Measurements from ENCODE around the gene DAB2IP. TPM values are rescaled to one million over a fixed set of nuclear protein-coding genes. Genes with fewer than 3 reads are reported as not detected.
A peak's percentile ranks its signal among the peaks of the same experiment; 100 is the strongest.

The DAB2IP gene
- total RNA-seq, 1 donor from 2014 or later, result 12.8 TPM

DNA sequence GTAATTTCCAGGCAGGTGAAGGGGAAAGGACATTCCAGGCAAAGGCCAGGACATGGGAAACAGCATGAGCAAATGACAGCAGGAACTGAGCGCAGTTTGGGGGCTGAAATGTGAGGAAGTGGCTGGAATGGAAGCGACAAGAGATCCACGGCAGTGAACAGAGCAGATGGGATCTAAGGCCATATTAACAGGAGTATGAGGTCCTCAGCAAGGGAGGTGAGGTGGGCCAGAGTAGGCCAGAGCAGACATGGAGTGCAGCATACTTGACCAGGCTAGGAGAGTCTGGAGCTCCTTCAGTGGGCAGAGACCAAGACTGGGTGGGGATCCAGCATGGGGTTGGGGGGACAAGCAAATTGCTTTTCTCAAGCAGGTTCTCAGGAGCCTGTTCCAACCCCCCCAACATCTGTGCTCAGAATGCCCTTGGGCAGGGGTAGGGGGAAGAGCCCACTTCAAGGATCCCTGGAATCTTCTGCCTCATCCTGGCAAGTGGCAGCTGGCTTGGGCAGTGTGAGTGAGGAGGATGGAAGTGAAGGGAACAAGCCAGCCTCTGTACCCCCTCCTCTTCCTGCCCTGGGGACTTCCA is 34.5 kb downstream of the DAB2IP start:
- no peak for DNase-seq

DNA sequence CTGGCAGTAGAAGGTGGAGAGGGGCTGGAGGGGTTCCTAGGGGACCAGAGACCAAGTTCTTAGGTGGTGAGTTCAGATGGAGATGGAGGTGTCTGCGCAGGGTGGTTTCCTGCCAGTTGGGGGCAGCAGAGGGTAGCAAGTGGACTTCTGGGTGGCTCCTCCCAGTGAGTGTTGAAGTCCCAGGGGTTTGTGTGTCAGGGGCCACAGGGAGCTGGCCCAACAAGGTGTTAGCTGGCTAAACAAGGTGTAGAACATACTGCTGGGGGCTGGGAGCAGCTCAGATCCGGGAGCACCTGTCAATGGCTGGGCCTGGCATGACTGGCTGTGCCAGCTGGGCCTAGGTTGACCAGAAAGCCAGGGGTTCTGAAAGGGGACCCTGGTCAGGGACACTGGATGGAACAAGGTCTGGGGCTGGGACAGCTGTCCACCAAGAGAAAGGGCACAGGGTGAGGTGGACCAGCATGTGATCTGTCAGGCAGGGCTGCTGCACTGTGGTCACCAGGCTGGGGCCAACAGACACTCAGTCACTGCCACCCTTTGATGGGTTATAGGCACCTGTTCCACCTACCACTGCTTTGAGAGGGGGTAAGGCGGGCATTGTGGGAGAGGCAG is 35.6 kb downstream of the DAB2IP start:
- no peak for DNase-seq

DNA sequence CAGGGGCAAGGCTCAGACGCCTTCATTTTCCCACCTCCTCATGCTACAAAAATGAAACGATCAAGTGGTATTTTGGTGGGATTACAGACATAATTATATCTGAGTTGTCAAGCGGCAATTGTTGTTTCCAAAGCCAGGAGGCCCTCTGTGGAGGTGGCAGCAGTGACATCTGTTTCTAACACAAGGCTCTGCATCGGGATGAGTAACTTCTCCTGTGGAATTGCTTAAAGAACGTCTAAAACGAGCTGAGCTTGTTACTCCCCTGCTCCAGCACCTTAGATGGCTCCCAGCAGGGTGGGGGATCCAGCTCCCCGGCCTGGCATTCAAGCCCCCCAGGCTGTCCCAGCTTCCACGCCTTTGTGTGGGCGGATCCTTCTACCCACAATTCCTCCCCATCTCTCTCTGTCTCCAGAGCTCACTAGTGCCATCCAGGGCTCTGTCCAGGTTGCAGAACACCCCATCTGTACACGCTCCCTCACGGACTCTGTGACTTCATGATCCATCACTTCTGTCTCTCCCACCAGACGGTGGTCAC is 36.8 kb downstream of the DAB2IP start:
- DNase-seq, result no peak

DNA sequence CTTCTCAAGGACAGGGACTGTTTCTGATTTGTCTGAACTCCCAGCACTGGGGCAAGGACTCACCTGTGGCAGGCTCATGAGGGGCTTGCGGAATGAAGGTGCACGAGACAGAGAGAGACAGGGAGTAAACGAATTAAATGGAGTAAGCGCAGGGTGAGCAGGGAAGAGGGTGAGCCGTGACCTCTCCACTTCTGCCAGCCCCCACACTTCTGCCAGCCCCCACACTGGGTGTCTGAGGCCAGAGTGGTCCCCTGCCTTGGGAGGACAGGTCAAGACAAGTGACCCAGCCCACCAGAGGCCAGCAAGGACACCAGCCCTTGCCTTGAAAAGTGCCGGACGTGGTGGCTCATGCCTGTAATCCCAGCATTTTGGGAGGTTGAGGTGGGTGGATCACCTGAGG is 37.2 kb downstream of the DAB2IP start:
- no peak for DNase-seq

DNA sequence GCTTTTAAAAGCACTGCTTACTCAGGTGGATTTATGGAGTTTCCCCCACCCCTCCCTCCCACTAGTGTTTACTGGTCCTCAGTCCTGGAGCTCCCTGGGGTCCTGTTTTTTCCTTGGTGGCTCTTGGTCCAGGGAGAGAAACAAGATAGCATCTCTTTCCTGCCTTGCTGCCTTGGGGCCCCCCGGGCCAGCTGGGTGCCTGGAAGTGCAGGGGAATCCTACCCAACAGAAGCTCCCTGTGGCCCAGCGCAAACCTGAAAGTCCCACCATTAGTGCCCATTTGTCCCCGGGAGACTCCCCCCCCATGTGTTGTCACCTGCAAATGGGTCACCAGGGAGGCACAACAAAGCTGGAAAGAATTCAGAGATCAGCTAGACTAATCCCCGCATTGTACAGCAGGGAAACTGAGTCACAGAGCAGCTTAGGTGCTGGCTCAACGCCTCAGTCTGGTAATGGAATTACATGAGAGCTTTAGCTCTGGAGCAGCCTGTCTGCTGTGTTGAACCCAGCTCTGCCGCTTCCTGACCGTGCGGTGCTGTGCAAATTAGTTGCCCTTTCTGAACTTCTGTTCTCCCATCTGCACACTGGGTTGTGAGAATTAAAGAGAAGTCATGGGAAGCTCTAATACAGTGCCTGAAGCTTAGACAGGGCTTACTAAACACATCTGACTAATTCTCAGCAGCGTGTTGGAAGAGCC is 38.2 kb downstream of the DAB2IP start:
- DNase-seq, result no peak

DNA sequence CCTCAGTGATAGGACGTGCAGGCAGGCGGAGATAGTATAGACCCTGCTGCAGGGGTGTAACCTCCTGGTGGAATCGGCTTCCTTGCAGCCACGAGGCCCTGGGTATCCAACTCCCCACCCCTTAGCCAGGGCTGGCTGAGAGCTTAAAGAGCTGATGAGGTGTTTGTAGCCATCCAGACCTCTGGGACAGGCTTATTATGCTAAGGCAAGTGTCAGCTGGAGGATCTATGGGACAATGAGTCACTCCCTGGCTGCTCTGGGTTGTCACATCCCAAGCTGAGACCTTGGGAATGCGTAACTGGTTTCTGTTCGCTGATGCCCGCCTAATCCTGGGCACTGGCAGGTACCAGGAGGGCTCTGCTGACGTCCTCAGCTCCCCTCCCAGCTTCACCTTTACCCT is 38.9 kb downstream of the DAB2IP start:
- no peak for DNase-seq

DNA sequence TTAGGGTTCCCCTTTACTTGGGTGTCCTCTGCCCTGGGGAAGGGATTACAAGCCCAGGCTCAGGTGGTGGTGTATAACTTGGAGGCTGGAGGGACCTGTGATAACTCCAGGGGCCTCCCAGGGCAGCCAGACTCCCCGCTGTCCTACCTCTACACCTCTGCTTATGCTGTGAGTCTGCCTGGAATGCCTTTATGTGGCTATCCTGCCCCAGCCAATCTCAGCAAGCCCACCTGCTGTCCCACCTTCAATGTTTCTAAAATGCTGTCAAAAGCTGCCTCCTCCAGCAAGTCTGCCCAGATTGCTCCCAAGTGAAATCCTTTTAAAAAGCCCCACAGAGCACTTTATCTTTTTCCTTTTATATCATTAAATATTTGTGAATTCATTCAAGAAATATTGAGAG is 39.3 kb downstream of the DAB2IP start:
- DNase-seq, result no peak

DNA sequence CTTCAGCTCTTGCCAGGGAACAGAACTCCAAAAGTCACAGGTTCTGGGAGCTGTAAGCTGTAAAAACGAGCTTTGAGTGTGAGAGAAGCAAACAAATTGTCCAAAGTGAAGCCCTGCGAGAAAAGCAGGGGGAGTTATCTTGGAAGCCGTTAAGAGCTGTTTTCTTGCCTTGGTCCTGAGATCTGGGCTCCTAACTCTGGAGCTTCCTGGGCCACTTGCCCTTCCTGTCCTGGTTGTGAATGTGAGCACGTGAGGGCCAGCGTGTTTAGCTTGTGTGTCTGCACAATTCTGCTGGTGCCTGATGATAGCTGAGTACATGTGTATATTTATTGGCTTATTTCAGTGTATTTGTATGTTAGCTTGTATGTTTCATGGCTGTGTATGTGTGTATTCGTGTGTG is 40.5 kb downstream of the DAB2IP start:
- no peak for DNase-seq

DNA sequence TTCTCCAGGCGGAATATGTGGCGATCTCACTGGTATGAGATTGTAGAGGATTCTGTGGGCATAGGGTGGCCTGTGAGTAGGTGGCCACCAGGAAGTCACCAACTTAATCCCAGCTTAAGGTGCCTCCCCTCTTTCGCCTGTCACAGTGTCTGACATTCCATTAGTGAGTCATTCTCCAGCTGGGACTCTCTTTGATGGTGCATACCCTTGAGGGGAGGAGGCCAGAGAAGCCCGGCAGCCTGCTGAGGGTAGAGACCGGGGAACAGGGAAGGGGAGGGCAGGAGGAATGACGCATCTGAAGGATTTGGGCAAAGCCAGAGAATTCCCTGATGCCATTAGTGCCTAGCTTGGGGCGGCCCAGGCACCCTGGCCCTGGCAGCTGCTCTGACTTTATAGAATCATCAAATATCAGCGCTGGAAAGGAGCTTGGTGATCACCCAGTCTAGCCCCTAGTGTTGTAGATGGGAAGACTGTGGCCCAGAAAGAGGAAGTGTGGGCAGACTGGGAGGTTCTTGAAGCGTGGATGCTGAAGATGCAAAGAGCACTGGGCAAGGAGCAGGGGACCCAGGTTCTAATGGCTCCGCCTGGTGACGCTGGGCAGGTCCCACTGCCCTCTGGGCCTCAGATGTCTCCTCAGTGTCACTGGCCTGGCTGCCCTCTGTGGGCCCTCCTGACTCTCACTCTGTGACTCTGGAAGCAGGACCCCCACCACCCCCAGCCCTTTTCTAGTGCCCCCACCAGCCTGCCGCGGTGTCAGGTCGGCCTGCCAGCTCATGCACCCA is 41.4 kb downstream of the DAB2IP start:
- no peak for DNase-seq

DNA sequence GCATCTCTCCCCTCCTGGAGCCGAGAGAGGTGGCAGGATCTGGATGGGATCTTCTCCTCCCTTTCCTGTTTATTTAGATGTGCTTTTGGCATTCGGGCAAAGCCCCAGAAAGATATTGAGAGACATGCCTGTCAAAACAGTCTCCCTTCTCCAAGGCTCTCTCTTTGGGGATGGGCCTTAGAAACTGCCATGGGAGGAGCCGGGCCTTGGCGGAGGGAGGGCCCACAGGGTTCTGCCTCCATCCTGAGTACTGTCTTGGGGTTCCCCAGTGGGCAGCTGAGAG is 41.9 kb downstream of the DAB2IP start:
- no peak for DNase-seq

DNA sequence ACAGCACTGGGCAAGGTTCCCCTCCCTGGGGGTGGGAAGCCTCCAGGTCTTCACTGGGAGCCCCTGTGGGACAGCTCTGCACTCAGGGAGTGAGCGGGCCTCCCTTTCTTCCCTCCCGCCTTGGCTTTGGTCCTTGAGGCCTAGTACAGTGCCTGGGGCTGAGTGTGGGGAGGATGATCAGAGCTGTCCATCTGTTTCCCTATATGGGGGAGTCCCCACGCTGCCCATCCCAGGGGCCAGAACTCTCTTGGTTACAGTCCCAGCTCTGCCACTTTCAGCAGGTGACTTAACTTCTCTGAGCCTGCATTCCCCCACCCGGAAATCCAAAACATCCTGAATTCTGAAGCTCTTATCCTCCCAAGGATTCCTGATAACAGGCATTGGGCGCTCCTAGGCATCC is 42.6 kb downstream of the DAB2IP start:
- DNase-seq, result no peak

DNA sequence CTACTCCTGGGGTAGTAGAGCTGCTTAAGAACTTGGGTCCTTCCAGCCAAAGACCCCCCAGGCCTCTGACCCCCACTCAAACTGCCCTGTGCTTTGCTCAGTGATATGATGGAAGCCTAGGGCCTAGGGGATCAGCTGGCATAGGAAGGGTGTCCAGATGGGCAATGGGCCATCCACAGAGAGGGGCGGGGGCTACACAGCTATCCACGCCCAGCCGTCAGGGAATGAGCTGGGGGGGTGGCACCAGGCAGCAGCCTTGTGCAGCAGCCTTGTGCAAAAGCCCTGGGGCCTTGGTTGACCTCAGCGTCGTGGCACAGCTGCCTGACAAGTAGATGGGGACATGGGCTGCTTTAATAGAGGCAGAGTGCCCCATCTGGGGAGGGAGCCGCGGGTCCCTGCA is 43.2 kb downstream of the DAB2IP start:
- no peak for DNase-seq

DNA sequence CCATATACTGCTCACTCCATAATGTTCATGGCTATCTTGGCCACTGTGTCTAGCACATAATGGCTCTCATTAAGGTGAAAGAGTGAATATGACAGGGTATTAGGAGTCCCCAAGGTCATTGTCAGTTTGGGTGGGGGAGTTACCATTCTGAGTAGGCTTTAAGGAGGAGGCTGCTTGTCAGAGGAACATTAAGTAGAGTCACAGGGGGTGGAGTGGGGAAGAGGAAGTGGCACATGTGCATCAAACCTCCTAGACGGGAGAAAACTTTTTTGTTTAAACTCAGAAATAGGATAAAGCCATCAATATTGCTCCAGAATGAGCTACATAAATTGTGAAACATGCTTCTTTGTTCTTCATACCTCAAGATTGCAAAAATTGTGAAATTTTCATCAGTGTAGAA is 45.5 kb downstream of the DAB2IP start:
- no peak for DNase-seq

DNA sequence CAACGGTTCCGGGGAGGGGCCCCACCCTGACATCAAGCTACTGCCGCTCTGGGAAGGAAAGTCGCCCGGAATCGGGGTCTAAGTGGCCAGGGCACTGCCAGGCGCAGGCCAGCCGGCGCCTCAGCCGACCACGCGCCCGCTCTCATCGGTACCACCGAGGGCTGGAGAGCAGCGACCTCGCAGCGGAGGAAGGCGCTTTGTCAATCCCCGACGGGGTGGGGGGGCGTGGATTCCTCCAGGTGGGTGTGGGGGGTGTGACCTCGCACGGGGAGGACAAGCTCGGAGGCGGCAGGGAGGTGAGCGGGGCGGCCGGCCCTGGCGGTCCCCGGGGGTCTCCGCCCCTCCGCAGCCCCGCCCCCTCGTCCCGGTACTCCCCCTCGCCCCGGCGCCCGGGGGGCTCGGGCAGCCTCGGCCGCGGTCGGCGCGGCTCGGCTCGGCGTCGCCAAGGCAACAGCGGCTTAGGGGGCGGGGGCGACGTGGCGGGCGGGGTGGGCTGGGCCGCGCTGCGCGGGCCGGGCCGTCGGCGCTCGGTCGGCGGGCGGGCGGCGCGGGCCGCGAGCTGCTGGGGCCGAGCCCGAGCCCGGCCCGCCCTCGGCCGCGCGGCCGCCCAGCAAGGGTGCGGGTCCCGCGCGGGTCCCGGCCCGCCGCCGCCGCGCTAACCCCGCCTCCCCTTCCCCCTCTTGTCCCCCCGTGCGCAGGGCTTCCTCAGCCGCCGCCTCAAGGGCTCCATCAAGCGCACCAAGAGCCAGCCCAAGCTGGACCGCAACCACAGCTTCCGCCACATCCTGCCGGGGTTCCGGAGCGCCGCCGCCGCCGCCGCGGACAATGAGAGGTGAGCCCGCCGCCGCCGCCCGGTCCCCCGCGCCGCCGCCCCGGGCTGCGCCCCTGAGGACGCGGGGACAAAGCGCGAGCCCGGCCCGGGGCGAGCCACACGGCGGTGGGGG is 47.5 kb downstream of the DAB2IP start:
- DNase-seq, result peak; percentile 42

DNA sequence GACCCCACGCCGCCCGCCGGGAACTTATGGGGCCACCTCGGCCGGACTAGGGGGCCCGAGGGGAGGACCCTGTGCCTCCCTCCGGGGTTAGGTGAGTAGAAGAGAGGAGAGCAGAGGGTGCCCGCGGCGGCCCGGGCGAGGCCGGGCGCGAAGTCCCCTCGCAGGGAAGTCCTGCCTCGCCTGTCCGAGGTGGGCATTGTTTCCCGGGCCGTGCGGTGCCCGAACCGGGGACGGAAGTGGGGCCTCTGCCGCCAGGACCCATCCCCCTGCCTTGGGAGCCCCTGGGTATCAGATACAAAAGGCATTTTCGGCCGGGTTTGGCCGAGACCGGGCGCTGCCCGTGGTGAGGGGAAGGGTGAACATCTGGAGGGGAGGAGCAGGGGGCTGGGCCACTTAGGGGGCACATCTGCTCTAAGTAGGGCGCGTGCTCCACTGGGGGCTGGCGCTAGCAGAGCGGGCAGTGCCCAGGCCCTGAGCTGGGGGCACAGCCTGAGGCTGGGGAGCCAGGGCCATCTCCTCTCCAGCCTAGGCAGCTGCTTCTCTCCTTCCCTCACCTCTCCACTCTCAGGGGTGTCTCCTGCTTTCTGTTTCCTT is 48.2 kb downstream of the DAB2IP start:
- no peak for DNase-seq

DNA sequence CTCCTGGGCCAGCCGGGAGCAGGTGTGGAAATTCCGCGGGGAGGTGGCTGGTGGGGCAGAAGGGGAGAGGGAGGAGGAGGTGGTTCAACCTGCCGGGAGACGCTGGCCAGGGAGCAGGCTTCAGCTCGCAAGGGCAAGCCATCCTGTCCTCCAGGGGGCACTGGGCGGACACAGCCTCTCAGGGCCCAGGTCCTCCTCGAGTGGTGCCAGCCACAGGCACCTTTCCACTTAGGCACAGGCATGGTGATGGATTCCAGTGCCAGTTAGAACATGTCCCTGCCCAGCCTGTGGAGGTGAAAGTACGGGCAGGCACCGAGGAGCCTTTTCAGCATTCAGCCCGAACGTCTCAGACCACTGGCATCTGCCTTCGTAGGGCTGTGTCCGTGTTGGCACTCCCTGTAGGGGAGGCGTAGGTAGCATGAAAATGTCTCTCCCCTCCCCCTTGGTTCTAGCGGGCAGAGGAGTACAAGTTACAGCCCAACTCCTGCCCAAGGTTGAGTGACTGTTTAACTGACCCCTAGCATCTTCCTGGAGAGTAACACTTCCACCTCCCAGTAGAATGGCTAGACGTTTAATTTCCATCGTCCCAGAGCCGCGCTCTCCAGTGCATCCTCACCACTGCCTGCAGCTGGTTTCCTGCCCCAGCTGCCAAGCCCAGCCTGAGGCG is 48.9 kb downstream of the DAB2IP start:
- DNase-seq, result no peak

DNA sequence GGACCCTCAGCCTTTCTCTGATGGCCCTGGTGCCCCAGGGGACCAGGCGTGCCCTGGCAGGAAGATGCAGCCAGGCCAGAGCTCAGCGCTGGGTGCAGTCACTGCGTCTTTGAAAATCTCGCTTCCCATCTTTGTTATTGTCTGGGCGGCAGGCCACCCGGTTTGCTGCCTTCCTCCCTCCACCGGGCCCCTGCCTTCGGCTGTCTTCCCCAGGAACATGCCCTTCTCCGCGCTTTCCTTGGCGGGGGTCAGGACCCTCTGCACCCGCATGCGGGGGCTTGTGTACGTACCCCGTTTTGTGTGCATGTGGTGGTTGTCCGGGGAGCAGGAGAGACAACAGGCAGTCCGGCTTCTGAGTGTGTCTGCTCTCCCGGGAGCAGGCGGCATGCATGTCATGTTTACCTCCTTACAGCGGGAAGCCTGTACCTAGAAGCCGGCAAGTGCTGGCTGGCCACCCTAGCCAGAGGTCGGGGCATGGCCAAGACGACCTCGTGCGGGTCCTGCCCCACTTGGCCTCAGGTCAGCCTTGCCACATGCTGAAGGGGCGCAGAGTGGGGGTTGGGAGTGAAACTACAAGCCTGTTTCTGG is 49.5 kb downstream of the DAB2IP start:
- DNase-seq, result no peak

DNA sequence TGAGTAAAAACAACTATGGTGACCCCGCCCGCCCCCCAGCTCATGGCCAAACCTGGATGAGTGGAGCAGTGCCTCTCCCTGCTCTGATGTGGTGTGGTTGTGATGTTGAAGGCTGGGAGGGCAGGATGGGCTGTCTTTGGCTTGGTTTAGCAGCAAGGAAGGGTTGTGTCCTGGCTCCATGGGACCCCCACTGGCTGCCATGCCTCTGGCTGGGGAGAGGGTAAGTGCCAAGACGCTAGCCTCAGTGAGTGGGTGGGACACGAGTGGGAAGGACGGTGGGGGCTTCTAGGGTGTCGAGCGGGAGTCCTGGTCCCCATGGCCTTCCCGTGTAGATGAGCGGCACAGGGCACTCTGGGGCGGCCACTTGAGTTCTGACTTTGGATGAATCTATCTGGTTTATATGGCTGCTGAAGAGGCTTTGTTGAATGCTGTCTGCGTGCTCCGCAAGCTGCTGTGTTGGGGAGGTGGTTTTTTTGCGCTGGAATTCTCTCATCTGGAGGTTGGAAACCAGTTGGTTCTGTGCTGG is 50.4 kb downstream of the DAB2IP start:
- no peak for DNase-seq

DNA sequence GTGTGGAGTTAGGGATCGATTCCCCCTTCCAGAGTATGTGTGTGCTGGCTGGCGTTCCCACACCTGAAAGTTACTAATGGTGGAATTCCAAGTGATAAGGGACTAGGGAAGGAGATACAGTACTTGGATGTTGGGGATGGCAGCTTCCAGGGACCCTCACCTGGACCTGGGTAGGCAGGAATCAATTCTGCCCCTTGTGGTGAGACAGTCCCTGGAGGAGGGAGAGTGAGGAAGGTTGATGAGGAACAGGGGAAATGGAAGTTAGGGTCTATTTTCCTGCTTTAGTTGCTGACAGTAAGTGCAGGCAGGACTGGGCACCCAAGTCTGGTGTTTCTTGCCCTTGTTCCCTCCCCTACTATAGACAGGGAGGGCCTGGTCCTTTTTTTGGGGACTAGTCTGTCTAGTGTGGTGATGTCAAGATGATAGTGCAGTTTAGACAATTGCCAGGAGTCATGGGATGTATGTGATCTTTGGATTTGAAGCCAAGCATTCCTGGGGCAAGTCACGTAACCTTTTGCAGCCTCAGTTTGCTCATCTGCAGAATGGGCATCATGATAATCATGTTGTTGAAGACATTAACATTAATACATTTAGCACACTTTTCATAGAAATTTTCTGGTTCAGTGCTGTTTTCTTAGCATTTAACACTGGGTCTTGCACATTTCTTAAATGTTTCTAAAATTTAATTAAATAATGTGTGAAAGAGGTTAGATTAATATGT is 51.7 kb downstream of the DAB2IP start:
- DNase-seq, result no peak

DNA sequence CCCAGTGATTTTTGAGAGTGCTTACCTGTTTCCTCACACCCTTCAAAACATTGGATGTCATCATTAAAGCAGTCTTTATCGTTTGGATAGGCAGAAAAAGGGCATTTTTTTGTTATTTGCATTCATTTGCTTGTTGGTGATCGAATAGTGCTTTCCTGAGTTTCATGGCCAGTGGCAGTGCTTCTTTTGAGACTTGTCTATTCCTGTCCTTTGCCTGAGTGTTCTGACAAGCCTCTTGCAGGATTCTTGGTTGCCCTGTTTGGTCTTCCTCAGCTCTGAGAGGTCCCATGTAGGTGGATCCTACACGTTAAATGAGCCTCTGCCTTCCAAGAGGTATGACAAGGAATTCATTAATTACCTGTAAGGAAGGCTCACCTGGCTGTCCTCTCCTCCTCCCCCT is 52.8 kb downstream of the DAB2IP start:
- DNase-seq, result no peak
